ENCODE measurements around the gene NET1.

DNA sequence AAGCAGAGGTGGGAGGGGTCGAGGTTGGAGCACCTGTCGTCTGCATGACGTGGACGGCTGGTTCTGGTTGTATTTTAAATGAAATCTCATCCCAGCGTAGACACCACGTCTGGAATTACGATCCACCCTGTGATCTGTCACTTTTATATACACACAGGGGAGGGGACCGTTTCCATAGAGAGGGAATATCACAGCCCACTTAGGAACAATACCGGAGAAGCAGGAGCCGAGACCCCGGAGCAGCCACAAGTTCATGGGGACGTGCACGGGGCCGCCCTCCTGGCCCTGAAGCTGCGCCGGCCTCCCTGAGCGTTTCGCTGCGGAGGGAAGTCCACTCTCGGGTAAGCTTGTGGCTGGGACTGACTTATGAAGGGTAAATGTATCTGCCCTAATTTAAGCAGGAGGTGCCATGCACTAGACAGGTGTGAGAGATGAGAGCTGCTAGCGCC, 47.4 kb upstream of the NET1 start, which contains the start of gene UCN3:
- TF ChIP-seq, protein P1, sequence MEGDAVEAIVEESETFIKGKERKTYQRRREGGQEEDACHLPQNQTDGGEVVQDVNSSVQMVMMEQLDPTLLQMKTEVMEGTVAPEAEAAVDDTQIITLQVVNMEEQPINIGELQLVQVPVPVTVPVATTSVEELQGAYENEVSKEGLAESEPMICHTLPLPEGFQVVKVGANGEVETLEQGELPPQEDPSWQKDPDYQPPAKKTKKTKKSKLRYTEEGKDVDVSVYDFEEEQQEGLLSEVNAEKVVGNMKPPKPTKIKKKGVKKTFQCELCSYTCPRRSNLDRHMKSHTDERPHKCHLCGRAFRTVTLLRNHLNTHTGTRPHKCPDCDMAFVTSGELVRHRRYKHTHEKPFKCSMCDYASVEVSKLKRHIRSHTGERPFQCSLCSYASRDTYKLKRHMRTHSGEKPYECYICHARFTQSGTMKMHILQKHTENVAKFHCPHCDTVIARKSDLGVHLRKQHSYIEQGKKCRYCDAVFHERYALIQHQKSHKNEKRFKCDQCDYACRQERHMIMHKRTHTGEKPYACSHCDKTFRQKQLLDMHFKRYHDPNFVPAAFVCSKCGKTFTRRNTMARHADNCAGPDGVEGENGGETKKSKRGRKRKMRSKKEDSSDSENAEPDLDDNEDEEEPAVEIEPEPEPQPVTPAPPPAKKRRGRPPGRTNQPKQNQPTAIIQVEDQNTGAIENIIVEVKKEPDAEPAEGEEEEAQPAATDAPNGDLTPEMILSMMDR (IDR thresholded peaks at IDR 0.05 in 8 of 11, conservative IDR thresholded peaks at IDR 0.05 in 3 of 11), result no peak
- TF ChIP-seq POLR2AphosphoS5 (IDR thresholded peaks at IDR 0.05) (no peak), POLR2A (IDR thresholded peaks at IDR 0.05) (no peak)
